K562 (cell line): ENCODE results near the gene ST6GALNAC6. TPM values are rescaled to one million over a fixed set of nuclear protein-coding genes. Genes with fewer than 3 reads are reported as not detected.

ENCODE experiments used
- E4F1 ChIP-seq: fragments of 250-450 bp; sonication (Bioruptor Pico); IDR thresholded peaks from 2 replicates; pipeline ENCODE4 v1.5.0; 2021; ENCODE audit warnings: mild to moderate bottlenecking, borderline replicate concordance
- KDM4B ChIP-seq, 2 experiments: fragments of 450-650 bp in 1 of 2; sonication (generic) in 1 of 2; IDR thresholded peaks; 2 replicates each; pipeline ENCODE4 v1.6.1; 2016 to 2017; ENCODE audit warnings: borderline replicate concordance in 2 of 2, antibody characterized with exemption in 1 of 2, low read depth in 1 of 2, mild to moderate bottlenecking in 1 of 2
- KLF16 ChIP-seq: IDR thresholded peaks from 2 replicates; pipeline ENCODE4 v1.6.1; 2016; ENCODE audit warnings: antibody characterized with exemption
- LCOR ChIP-seq: sonication (generic); formaldehyde crosslinking; IDR thresholded peaks from 2 replicates; pipeline ENCODE4 v1.8.0; 2022; ENCODE audit warnings: mild to moderate bottlenecking, missing genetic modification reagents
- MGA ChIP-seq: fragments of 450-650 bp; IDR thresholded peaks from 2 replicates; pipeline ENCODE4 v1.6.1; 2016; ENCODE audit warnings: mild to moderate bottlenecking, moderate library complexity
- MTA1 ChIP-seq: fragments of 450-650 bp; IDR thresholded peaks from 2 replicates; pipeline ENCODE4 v1.6.1; 2017; ENCODE audit warnings: borderline replicate concordance
- MTF1 ChIP-seq: fragments of 250-450 bp; sonication (Bioruptor Pico); IDR thresholded peaks from 2 replicates; pipeline ENCODE4 v1.9.0; 2021; ENCODE audit warnings: moderate library complexity, mild to moderate bottlenecking, inconsistent platforms, borderline replicate concordance
- NFE2 ChIP-seq: IDR thresholded peaks from 2 replicates; pipeline ENCODE4 v1.6.1; 2014; ENCODE audit warnings: antibody characterized with exemption, low read depth
- NFRKB ChIP-seq: fragments of 450-650 bp; IDR thresholded peaks from 2 replicates; pipeline ENCODE4 v1.6.1; 2016; ENCODE audit warnings: low read depth
- SIN3B ChIP-seq: fragments of 450-650 bp; IDR thresholded peaks from 2 replicates; pipeline ENCODE4 v1.6.1; 2017; ENCODE audit warnings: low read depth, mild to moderate bottlenecking, moderate library complexity
- SNIP1 ChIP-seq: fragments of 450-650 bp; IDR thresholded peaks from 2 replicates; pipeline ENCODE4 v1.7.1; 2017; ENCODE audit warnings: low read depth, mild to moderate bottlenecking
- SREBF2 ChIP-seq: sonication (generic); formaldehyde crosslinking; IDR thresholded peaks from 2 replicates; pipeline ENCODE4 v1.4.0; 2020; ENCODE audit warnings: mild to moderate bottlenecking, missing genetic modification reagents
- ZKSCAN8 ChIP-seq: fragments of 200-800 bp; sonication (Bioruptor generic); IDR thresholded peaks from 2 replicates; pipeline ENCODE4 v1.6.1; 2016; ENCODE audit warnings: missing genetic modification characterization, missing compliant biosample characterization
- ZNF23 ChIP-seq: fragments of 250-450 bp; sonication (Bioruptor Pico); IDR thresholded peaks from 2 replicates; pipeline ENCODE4 v1.4.0; 2020; ENCODE audit warnings: mild to moderate bottlenecking
- ZNF274 ChIP-seq: IDR thresholded peaks from 2 replicates; pipeline ENCODE4 v1.6.1; 2011; ENCODE audit warnings: low read depth, mild to moderate bottlenecking, low read length, moderate library complexity, borderline replicate concordance
- polyA plus RNA-seq, 8 experiments: library from polyadenylated mRNA; depleted of rRNA in 4 of 8; stranded (reverse) in 5 of 8; unstranded in 3 of 8; fragments of >200 nt; fragmentation: Nextera tagmentation in 2 of 8; fragmentation: Illumina TruSeq in 1 of 8; extraction: Ambion mirVana in 2 of 8; extraction: Trizol in 1 of 8; gene quantifications; 2 replicates each; pipeline versions ENCODE4 v1.2.1 to v1.2.3, GENCODE V29; 2011 to 2014; ENCODE audit warnings: inconsistent platforms in 1 of 8, missing spikeins in 1 of 8
- total RNA-seq, 7 experiments: library from RNA; depleted of rRNA in 6 of 7; stranded (reverse); fragments of >200 nt in 6 of 7; fragmentation: Illumina TruSeq in 2 of 7; extraction: Trizol in 2 of 7; gene quantifications; 2 replicates each; pipeline versions ENCODE4 v1.2.1 to v1.2.3, GENCODE V29; 2011 to 2021; ENCODE audit warnings: low replicate concordance in 1 of 7

ST6GALNAC6 gene
- total and polyA plus RNA-seq, 9 of the 15 experiments (the other 6 are each of a cell fraction or from before 2014, with no cell fraction given), result 0.13 to 23.0 (median 14.5) TPM

DNA sequence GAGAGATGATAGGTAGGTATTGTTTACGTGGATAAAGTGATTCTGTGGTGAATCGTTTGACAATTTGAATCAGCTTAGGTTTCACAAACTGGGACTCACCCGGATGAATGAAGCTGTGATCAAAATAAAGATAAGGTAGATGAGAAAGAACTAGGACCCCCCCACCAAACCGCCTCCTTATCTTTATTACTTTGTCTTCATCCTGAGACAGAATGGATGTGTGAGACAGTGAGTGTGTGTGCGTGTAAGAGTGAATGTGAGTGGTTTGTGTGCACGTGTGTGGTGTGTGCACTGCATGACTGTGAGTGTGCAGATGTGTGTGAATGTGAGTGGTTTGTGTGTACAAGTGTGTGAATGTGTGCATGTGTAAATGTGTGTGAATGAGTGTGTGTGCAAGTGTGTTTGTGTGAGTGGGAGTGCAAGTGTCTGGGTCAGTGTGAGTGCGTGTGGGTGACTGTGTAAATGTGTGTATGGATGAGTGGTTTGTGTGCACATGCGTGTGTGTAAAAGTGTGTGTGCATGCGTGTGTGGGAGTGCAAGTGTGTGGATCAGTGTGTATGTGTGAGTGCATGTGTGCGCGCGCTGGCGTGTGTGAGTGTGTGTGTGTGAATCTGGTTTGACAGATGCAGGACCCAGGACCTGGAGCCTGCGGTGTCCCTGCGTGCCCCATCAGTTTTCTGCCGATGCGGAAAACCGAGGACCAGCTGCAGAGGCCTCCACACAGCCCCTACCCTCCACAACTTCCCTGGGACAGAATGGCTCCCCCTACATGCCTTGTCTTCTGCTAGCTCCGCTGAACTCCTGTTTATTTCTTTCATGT, 33.5 kb downstream of the ST6GALNAC6 start (continued):
- TF ChIP-seq MGA (no peak), KLF16 (no peak), SREBF2 (CRISPR knock-in tag) (no peak), SNIP1 (no peak), LCOR (CRISPR knock-in tag) (no peak), NFRKB (no peak), E4F1 (CRISPR knock-in tag) (no peak), NFE2 (no peak), KDM4B (IDR thresholded peaks at IDR 0.05; ENCODE audit: borderline replicate concordance in 2 of 2, low read depth in 1 of 2) (peak in 1 of 2 experiments; percentile 90; a peak in 1 of 4 replicates), ZNF23 (no peak), SIN3B (no peak), ZNF274 (no peak), MTA1 (peak; percentile 86), ZKSCAN8 (CRISPR knock-in tag) (0 out of 2 replicates have a peak, but pooled peaks have one; percentile 23), MTF1 (no peak)
